ENCODE measurements around the gene WNK2.
"Not testable (repeated sequence)": the region's sequence is repeated elsewhere in the genome, so short reads cannot be mapped to it uniquely, and the experiment has no call there.

The WNK2 gene

GRCh38 chr9:93141771-93142483 is 42.0 kb upstream of the WNK2 start:
- no peak for DNase-seq (ENCODE audit: insufficient read length, low spot score)
- FAIRE-seq = no peak
- TF ChIP-seq, protein P1, sequence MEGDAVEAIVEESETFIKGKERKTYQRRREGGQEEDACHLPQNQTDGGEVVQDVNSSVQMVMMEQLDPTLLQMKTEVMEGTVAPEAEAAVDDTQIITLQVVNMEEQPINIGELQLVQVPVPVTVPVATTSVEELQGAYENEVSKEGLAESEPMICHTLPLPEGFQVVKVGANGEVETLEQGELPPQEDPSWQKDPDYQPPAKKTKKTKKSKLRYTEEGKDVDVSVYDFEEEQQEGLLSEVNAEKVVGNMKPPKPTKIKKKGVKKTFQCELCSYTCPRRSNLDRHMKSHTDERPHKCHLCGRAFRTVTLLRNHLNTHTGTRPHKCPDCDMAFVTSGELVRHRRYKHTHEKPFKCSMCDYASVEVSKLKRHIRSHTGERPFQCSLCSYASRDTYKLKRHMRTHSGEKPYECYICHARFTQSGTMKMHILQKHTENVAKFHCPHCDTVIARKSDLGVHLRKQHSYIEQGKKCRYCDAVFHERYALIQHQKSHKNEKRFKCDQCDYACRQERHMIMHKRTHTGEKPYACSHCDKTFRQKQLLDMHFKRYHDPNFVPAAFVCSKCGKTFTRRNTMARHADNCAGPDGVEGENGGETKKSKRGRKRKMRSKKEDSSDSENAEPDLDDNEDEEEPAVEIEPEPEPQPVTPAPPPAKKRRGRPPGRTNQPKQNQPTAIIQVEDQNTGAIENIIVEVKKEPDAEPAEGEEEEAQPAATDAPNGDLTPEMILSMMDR (IDR thresholded peaks at IDR 0.05; ENCODE audit: insufficient read depth, missing control alignments) = no peak

GRCh38 chr9:93143830-93144530 is 40.0 kb upstream of the WNK2 start:
- no peak for DNase-seq (ENCODE audit: insufficient read length, low spot score)
- TF ChIP-seq, protein P1 (IDR thresholded peaks at IDR 0.05; ENCODE audit: insufficient read depth, missing control alignments) = no peak
- no peak for FAIRE-seq

DNA sequence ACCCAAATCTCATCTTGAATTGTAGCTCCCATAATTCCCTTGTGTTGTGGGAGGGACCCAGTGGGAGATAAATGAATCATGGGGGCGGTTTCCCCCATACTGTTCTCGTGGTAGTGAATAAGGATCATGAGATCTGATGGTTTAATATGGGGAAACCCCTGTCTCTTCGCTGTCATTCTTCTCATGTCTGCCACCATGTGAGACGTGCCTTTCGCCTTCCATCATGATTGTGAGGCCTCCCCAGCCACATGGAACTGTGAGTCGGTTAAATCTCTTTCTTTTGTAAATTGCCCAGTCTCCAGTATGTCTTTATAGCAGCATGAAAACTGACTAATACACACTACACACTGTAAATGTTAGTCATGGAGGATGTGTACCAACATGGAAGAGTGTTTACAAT is 37.2 kb upstream of the WNK2 start:
- FAIRE-seq; DNase-seq (ENCODE audit: insufficient read length, low spot score): not testable (repeated sequence)

- FAIRE-seq (no peak), DNase-seq (ENCODE audit: insufficient read length, low spot score) (no peak)
- TF ChIP-seq, protein P1 (IDR thresholded peaks at IDR 0.05; ENCODE audit: insufficient read depth, missing control alignments) = no peak
These were observed 36.3 kb upstream of the WNK2 start for GRCh38 chr9:93147632-93148031.

- FAIRE-seq = no peak
- no peak for DNase-seq (ENCODE audit: insufficient read length, low spot score)
- TF ChIP-seq, protein P1 (IDR thresholded peaks at IDR 0.05; ENCODE audit: insufficient read depth, missing control alignments) = no peak
These were observed 35.2 kb upstream of the WNK2 start for GRCh38 chr9:93148721-93149120.

- TF ChIP-seq, protein P1 (IDR thresholded peaks at IDR 0.05; ENCODE audit: insufficient read depth, missing control alignments) = no peak
- DNase-seq (ENCODE audit: insufficient read length, low spot score) = no peak
- FAIRE-seq = no peak
These were observed 34.6 kb upstream of the WNK2 start for GRCh38 chr9:93149361-93149760.

- TF ChIP-seq, protein P1 (IDR thresholded peaks at IDR 0.05; ENCODE audit: insufficient read depth, missing control alignments) = no peak
- FAIRE-seq (no peak), DNase-seq (ENCODE audit: insufficient read length, low spot score) (no peak)
These were observed 32.7 kb upstream of the WNK2 start for GRCh38 chr9:93151097-93151784.
